ELF-1 (cell line): ENCODE results near the gene ZBTB7A.
A peak's percentile ranks its signal among the peaks of the same experiment; 100 is the strongest.
"Not testable (repeated sequence)": the region's sequence is repeated elsewhere in the genome, so short reads cannot be mapped to it uniquely, and the experiment has no call there.

Experiments
- DNase-seq: peaks from one replicate; pipeline ENCODE4 v3.0.0-alpha.2; 2016; ENCODE audit warnings: low read depth, low spot score

Gene ZBTB7A

DNA sequence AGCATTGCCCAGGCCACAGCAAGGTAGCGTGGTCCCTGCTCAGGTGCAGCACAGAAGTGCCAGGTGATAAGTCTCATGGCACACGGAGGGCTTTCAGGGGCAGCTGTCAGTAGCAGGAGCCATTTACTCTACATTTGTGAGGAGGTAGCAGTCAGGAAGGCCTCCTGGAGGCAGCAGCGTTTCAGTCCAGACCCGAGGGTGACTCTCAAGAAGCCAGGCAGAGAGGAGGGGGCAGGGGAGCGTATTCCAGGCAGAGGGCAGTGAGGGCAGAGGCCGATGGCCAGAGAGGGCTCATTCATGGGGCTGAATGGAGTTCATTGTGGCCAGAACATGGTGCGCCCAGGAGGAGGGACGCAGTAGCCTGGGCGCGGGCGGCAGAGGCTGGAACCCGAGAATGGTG lies 50.2 kb downstream of the ZBTB7A start:
- no peak for DNase-seq

DNA sequence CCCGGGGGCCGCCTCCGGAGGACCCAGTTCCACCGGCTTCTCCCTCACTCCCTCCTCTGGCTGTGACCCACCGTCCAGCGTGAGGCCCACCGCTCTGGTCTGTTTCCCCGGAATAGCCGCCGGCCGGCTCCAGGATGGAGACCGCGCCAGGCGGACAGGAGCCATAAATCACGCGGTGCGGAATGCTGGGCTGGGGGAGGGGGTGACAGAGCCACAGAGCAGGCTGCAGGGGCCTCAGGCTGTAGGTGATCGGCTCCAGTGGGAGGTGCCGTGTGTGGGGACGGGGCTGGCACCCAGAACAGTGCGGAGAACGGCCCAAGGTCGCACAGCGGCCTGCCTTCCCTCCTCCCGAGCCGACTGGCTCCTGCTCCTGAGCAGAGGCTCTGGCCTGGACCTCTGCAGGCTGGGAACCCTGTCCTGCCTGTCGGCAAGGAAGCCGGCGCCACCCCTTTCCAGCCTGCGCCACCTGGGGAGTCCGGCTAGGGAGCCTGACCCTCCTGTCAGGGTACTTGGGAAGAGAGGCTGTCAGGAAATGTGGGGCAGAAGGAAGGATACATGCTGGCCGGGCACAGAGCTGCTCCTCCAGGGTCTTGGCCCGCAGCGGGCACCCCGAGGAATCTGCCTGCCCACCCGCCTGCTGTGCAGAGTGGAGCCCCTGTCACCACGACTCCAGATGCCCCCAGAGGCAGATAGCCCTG lies 50.8 kb downstream of the ZBTB7A start:
- peak; percentile 84 for DNase-seq

DNA sequence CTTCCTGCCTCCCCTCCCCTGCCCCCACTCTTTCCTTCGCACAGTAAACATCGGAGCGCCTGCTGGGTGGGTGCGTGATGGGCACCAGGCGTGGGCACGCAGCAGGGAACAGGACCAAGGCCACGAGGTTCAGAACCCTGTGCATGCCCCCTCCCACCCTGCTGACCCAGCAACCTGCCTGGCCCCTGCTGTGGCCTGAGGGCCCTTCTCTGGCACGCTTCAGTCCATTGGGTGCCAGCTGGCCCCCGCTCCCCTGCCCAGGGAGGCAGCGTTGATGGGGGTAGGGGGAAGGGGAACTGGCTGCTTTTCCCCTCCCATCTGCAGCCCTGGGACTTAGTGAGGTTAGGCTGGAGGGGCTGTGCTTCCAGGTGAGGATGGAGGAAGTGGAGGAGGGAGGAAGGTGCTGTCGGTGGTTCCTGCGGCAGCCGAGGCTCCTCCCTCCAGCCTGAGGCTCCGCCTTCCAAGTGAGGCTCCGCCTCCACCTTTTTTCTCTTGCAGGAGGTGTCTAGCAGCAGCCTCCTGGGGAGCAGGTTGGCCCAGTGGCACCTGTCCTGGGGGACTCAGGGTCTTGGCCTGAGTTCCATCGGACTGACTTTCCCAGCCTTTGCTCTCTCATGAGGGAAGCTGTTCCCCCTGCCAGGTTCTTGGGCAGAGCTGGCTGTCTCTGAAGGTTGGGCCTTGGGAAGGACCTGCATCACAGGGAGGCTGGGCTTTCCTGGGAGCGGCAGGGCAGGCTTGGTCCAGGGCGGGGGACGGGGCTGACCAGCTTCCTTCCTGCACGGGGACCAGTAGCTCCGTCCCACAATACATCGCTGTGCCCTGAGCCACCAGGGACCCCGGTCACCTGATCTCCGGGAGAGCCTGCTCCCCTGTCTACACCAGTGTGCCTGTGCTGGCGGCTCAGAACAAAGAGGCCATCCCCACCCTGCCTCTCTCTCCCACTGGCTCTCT lies 51.9 kb downstream of the ZBTB7A start:
- peak; percentile 87 for DNase-seq

DNA sequence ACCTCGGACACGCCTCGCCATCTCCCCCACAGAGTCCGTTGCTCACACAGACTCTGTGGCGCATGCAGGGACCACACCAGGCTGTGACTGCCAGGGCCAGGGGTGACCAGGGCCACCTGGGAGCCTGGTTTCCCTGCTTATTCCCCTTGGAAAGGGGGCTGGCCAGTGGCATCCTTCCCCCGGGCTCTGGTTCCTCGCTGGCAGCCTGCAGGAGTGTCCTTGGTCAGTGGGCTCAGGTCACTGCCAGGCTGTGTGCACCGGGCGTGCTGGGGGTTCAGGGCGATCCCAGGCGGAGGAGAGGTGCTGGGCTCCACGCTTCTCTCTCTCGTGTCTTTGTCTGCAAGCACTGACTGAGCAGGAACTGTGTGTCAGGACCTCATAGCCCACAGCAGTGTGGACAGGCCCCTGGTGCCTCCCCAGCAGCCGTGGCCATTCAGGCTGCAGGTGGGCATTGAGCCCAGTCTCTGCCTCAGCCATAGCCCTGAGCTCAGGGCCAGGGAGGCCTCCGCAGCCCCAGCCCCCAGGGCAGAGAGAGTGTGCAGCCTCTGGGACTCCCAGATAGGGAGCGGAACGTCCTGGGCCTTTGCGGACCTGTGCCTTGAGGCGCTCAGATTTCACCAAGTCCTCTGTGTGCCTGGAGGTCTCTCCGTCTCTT lies 52.7 kb downstream of the ZBTB7A start:
- peak; percentile 26 for DNase-seq

DNA sequence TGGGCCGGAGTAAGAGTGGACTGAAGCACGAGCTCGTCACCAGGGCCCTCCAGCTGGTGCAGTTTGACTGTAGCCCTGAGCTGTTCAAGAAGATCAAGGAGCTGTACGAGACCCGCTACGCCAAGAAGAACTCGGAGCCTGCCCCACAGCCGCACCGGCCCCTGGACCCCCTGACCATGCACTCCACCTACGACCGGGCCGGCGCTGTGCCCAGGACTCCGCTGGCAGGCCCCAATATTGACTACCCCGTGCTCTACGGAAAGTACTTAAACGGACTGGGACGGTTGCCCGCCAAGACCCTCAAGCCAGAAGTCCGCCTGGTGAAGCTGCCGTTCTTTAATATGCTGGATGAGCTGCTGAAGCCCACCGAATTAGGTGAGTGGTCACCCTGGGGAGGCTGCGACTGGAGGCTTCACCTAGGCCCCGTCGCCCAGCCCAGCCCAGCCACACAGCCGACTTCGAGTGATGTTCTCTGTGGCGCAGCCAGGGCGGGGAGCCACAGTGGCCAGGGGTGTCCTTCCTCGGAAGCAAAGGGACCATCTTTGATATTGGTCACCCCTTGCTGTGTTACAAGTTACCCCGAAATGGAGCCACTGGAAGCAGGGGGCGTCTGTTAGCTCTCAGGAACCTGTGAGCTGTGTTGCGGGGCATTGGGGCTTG lies 53.6 kb downstream of the ZBTB7A start:
- DNase-seq, result no peak

DNA sequence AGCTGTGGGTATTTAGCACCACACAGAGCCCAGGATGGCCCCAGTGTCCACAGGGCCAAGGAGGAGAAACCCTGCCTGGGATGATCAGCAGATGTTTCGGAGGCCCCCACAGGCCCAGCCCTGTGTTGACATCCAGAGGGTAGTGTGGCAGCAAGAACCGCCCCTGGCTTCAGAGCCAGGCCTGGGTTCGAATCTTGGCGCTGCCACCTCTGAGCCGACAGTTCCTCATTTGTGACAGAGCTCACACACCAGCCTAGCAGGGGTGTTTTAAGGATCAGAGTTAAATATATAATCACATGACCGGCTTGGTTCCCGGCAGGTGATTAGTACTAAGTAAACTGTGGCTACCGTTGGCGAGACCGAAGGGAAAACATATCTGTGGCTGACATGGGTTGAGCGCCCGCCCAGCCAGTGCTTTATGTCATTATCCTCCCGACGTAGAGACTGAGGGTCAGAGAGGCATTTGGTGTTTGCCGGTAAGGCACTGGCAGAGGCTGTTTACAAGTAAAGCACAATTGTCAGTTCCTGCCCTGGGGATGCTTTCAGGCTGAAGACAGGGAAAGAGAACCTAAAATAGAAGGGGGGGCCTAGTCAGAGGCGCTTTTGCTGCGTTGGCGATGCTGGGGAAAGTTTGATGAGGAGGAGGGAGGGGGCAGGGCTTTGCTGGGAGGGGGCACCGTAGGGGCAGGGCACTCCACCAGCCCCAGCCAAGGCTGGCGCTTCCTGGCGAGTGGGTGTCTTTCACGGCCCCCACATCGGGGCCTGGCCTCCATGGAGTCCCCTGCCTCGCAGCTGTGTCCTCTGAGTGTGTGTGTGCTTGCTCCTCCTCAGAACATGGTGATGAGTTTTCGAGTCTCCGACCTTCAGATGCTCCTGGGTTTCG lies 54.4 kb downstream of the ZBTB7A start:
- no peak for DNase-seq

DNA sequence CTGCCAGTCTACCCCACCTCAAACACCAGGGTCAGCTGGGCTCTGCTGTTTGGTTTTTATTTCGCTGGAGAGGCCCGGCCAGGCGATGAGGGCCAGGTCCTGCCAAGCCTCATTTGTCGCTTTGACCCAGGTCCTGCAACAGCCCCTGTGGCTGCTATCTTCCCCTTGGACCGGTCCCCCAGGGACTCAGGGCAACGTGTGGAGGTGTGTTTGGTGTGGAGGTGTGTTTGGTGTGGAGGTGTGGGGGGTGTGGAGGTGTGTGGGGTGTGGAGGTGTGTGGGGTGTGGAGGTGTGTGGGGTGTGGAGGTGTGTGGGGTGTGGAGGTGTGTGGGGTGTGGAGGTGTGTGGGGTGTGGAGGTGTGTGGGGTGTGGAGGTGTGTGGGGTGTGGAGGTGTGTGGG lies 55.3 kb downstream of the ZBTB7A start:
- DNase-seq, result not testable (repeated sequence)

DNA sequence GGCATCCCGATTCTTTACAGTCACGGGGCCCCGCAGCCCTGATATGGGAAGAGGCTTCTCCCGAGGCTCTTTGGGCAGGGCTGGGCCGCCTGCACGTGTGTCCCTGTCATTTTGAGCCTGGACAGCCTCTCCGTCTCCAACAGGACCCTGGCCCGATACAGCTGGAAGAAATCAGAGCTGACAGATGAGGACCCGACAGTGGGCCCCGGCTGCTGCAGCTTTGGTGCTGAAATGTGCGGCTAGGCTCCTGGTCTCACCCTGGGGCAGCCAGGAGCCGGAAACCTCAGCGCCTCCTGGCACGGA lies 55.9 kb downstream of the ZBTB7A start:
- DNase-seq, result peak; percentile 17

DNA sequence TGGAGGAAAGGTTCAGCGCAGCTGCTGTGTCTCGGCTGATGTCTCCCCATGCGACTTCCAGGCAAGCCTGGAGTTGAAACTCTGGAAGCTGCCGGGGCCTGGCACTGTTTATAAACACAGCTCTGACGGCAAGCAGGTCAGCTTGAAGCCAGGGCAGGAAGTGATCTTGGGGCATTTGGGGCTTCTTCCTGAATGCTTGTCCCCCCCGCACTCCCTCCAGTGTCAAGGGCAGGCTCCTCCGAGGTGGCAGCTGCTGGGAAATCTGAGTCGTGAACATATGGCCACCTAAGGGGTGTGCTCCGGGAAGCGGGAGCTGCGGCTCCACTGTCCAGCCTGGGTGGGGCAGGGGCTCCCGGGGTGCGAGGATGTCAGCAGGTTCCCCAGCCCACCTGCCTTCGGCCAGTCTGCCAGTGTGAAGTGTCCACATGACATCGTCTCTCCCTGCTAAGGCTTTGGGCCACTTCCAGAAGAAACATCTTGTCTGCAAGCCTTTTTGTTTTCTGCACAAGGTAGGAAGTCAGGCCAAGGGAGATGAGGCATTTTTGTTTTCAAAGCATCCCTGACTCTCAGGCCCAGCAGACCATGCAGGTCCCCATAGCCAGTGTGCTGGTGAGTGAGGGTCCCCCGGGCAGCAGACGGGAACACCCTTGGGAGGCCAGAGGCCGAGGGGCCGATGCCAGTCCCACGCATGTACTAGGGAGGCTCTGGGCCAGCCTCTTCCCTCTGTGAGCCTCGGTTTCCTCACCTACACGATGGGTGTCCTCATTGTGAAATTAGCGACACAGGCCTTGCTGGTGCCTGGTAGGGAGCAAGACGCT lies 56.5 kb downstream of the ZBTB7A start:
- DNase-seq, result no peak

DNA sequence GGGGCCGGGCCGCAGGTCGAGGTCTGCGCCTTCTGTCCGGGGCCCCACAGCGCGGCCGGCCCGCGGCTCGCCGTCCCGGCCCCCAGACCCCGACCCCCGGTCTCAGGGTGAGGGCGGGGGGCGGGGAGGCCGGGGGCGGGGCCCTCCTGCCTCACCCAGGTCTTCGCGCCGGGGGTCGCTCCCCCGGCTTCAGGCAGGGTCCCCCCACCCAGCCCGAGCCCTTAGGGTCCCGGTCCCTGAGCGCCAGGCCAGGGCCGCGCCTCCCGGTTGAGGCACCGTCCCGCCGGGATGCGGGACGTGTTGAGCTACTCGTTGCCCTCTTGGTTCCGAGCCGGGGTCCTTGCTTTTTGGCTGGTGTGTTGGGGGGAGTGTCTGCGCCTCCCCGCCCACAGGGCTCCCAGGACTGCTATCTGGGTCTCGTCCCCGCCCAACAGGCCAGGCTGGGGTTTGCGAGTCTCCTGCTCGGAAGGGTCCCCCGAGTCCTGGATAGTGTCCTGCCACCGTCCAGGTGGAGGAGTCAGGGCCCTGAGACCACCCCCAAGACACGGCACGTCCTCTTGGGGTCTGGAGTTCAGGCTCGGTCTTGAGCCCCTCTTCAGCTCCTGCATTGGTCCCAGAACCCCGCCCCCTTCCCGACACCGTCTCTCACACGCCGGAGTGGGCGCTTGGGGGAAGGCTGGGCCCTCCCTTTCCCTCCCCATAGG lies 58.7 kb downstream of the ZBTB7A start:
- peak; percentile 26 for DNase-seq

DNA sequence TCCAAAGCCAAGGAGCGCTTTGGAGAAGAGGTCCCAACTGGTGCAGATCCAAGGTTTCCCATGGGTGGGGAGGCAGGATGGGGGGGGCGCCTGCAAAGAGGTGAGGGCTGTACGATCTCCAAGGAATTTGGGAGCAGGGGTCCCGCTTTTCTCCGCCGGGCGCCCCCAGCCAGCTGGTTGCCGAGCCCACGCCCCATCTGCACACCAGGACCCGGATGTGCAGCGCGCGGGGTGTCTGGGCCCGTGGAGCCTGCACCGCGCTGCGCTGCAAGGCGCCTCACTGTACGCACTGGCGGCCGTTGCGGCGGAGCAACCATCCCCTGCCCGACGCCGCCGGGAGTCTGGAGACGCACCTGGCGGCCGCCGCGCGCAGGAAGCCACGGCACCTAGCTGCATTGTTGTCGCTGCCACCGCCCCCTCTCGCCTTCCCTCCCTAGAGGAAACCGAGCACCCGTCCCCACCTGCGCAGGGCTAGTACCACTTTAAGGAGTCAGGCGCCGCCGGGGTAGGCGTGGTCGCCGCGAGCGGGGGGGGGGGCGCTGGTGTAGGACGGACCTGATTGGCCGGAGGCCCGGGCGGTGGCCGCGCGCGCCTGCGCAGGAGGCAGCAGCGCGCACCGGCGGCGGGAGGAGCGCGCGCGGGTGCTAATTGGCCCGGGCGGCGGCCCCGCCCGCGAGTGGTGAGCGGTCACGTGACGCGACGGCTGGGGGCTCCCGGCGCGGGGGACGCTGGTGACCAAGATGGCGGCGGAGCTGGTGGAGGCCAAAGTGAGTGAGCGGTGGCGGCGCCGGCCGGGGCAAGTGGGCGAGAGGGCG lies 59.5 kb downstream of the ZBTB7A start, which contains the start of gene PIAS4:
PIAS4 (plus strand) TSS at position 716 of the 815 bp plus-strand sequence; CDS start at position 741, 25 bp downstream.
- DNase-seq, result peak; percentile 97

DNA sequence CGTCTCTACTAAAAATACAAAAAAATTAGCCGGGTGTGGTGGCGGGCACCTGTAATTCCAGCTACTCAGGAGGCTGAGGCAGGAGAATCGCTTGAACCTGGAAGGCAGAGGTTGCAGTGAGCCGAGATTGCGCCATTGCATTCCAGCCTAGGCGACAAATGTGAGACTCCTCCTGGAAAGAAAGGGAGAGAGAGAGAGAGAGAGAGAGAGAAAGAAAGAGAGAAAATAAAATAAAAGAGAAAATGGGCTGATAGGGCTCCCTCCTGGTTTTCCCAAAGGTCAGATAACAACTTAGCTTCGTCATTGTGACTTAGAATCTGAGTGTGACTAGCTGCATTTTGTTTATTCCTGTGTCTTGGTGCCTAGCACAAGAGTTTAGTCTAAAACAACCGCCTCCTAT lies 61.3 kb downstream of the ZBTB7A start:
- not testable (repeated sequence) for DNase-seq

DNA sequence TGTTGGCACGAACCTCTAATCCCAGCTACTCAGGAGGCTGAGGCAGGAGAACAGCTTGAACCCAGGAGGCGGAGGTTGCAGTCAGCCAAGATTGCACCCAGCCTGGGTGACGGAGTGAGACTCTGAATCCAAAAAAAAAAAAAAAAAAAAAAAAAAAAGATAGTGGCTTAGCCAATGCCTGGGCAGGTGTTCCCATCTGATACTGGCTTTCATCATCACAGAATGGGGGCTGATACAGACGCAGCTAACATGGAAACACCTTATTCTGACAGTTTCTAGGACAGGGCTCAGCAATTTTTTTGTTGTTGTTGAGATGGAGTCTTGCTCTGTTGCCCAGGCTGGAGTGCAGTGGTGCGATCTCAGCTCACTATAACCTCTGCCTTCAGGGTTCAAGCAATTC lies 65.9 kb downstream of the ZBTB7A start:
- DNase-seq, result not testable (repeated sequence)

DNA sequence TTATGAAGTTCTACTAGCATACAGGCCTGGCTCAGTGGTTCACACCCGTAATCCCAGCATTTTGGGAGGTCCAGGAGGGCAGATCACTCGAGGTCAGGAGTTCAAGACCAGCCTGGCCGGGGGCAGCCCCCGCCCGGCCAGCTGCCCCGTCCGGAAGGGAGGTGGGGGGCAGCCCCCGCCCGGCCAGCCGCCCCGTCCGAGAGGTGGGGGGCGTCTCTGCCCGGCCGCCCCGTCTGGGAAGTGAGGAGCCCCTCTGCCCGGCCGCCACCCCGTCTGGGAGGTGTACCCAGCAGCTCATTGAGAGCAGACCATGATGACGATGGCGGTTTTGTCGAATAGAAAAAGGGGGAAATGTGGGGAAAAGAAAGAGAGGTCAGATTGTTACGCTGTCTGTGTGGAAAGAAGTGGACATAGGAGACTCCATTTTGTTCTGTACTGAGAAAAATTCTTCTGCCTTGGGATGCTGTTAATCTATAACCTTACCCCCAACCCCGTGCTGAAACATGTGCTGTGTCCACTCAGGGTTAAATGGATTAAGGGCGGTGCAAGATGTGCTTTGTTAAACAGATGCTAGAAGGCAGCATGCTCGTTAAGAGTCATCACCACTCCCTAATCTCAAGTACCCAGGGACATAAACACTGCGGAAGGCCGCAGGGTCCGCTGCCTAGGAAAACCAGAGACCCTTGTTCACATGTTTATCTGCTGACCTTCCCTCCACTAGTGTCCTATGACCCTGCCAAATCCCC lies 67.9 kb downstream of the ZBTB7A start:
- not testable (repeated sequence) for DNase-seq

DNA sequence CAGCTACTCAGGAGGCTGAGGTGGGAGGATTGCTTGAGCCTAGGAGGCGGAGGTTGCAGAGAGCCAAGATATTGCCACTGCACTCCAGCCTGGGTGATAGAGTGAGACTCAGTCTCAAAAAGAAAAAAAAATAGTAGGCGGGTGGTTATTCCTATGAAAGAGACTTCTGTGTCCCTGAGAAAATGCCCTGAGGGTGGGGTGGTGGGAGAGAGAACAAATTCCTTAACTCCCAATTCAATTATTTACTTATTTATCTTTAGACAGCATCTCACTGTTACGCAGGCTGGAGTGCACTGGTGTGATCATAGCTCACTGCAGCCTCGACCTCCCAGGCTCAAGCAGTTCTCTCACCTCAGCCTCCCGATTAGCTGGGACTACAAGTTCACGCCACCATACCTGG lies 71.1 kb downstream of the ZBTB7A start:
- no peak for DNase-seq
